H1 (cell line): Measurements from ENCODE around the gene BBC3. TPM values are rescaled to one million over a fixed set of nuclear protein-coding genes. Genes with fewer than 3 reads are reported as not detected.
A peak's percentile ranks its signal among the peaks of the same experiment; 100 is the strongest.

Experiments used
- BRCA1 ChIP-seq: IDR thresholded peaks from 2 replicates; pipeline ENCODE4 v1.6.1; 2012; ENCODE audit warnings: low read depth, low read length, improper control_type of control experiment
- CEBPB ChIP-seq: IDR thresholded peaks from 2 replicates; pipeline ENCODE4 v1.6.1; 2012; ENCODE audit warnings: low read depth, low read length
- CHD1 ChIP-seq: IDR thresholded peaks from 2 replicates; pipeline ENCODE4 v1.6.1; 2012; ENCODE audit warnings: low read depth, low read length, improper control_type of control experiment
- CHD2 ChIP-seq: IDR thresholded peaks from 2 replicates; pipeline ENCODE4 v1.6.1; 2012; ENCODE audit warnings: low read length, improper control_type of control experiment
- EZH2 ChIP-seq: fragments of 200-600 bp; sonication (generic); IDR thresholded peaks from 2 replicates; pipeline ENCODE4 v1.7.1; 2012; ENCODE audit warnings: low read depth, mild to moderate bottlenecking, moderate library complexity, low read length, inconsistent platforms; ENCODE audit not compliant: severe bottlenecking
- GABPA ChIP-seq: IDR thresholded peaks from 2 replicates; pipeline ENCODE4 v1.6.1; 2011; ENCODE audit warnings: mild to moderate bottlenecking, low read length, moderate library complexity, borderline replicate concordance; ENCODE audit not compliant: insufficient read depth
- JUND ChIP-seq: IDR thresholded peaks from 2 replicates; pipeline ENCODE4 v1.6.1; 2011; ENCODE audit warnings: mild to moderate bottlenecking, improper control_type of control experiment, low read length
- KDM1A ChIP-seq: fragments of 200-600, 300-600 bp; sonication (generic); IDR thresholded peaks from 2 replicates; pipeline ENCODE4 v1.7.1; 2016; ENCODE audit warnings: mild to moderate bottlenecking, low read length, borderline replicate concordance
- KDM4A ChIP-seq: IDR thresholded peaks from one replicate; pipeline ENCODE4 v1.7.1; 2012; ENCODE audit warnings: low read depth, mild to moderate bottlenecking, moderate library complexity, low read length, inconsistent platforms; ENCODE audit not compliant: severe bottlenecking
- KDM5A ChIP-seq: fragments of 200-600 bp; IDR thresholded peaks from 2 replicates; pipeline ENCODE4 v1.7.1; 2012; ENCODE audit warnings: mild to moderate bottlenecking, low read length, inconsistent platforms, mixed read lengths
- MAX ChIP-seq: IDR thresholded peaks from 2 replicates; pipeline ENCODE4 v1.6.1; 2012; ENCODE audit warnings: inconsistent platforms
- NANOG ChIP-seq: IDR thresholded peaks from 2 replicates; pipeline ENCODE4 v1.6.1; 2011; ENCODE audit warnings: low read length, low read depth, mild to moderate bottlenecking, inconsistent platforms; ENCODE audit not compliant: insufficient read depth, poor library complexity, severe bottlenecking
- POU5F1 ChIP-seq: IDR thresholded peaks from 2 replicates; pipeline ENCODE4 v1.6.1; 2011; ENCODE audit warnings: low read depth, mild to moderate bottlenecking, low read length, moderate library complexity
- RFX5 ChIP-seq: IDR thresholded peaks from 2 replicates; pipeline ENCODE4 v1.6.1; 2011; ENCODE audit warnings: low read depth, low read length, improper control_type of control experiment, borderline replicate concordance
- RNF2 ChIP-seq: fragments of 200-900, 300-1000 bp; sonication (generic); IDR thresholded peaks from 2 replicates; pipeline ENCODE4 v1.7.1; 2016; ENCODE audit warnings: borderline replicate concordance, low read depth, mild to moderate bottlenecking, antibody characterized with exemption, low read length; ENCODE audit not compliant: poor library complexity, severe bottlenecking; ENCODE audit errors: missing control alignments
- RXRA ChIP-seq: IDR thresholded peaks from 2 replicates; pipeline ENCODE4 v1.6.1; 2011; ENCODE audit warnings: low read depth, mild to moderate bottlenecking, low read length, moderate library complexity; ENCODE audit not compliant: insufficient read depth
- SP2 ChIP-seq: IDR thresholded peaks from 2 replicates; pipeline ENCODE4 v1.6.1; 2012; ENCODE audit warnings: mild to moderate bottlenecking, low read length, inconsistent platforms
- SUZ12 ChIP-seq: fragments of 200-600 bp; sonication (generic); IDR thresholded peaks from 2 replicates; pipeline ENCODE4 v1.6.1; 2012; ENCODE audit warnings: mild to moderate bottlenecking, inconsistent platforms, low read length, moderate library complexity, mixed read lengths
- TBP ChIP-seq: IDR thresholded peaks from 2 replicates; pipeline ENCODE4 v1.6.1; 2011; ENCODE audit warnings: low read depth, low read length, improper control_type of control experiment
- polyA plus RNA-seq, 7 experiments: library from polyadenylated mRNA; depleted of rRNA in 3 of 7; stranded (reverse) in 5 of 7; unstranded in 2 of 7; fragments of >200 nt in 5 of 7; fragments of 200-250 nt in 2 of 7; gene quantifications; 1 replicate in 5 of 7; 2 replicates in 1 of 7; 4 replicates in 1 of 7; pipeline versions ENCODE4 v1.2.1 to v1.2.3, GENCODE V29; 2011 to 2013; ENCODE audit warnings: missing spikeins in 2 of 7, mixed read lengths in 2 of 7
- total RNA-seq: library from RNA; stranded (reverse); fragmentation: NEBNext Ultra II Directional; extraction: Animal tissue kit (Norgen Biotek cat#: 25700); gene quantifications from 2 replicates; pipeline ENCODE4 v1.2.1, GENCODE V29; 2021
- TF ChIP-seq, protein P1 (sequence below): IDR thresholded peaks from 2 replicates; pipeline ENCODE4 v1.6.1; 2012; ENCODE audit warnings: low read length, inconsistent platforms

BBC3 gene
- total and polyA plus RNA-seq, 2 of the 8 experiments (the other 6 are each of a cell fraction or from before 2014, with no cell fraction given): 13.2 to 21.6 TPM

GRCh38 chr19:47243776-47244547, 13.0 kb upstream of the BBC3 start (continued):
- TF ChIP-seq, protein P1, sequence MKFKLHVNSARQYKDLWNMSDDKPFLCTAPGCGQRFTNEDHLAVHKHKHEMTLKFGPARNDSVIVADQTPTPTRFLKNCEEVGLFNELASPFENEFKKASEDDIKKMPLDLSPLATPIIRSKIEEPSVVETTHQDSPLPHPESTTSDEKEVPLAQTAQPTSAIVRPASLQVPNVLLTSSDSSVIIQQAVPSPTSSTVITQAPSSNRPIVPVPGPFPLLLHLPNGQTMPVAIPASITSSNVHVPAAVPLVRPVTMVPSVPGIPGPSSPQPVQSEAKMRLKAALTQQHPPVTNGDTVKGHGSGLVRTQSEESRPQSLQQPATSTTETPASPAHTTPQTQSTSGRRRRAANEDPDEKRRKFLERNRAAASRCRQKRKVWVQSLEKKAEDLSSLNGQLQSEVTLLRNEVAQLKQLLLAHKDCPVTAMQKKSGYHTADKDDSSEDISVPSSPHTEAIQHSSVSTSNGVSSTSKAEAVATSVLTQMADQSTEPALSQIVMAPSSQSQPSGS: peak; percentile 94
- no peak for TF ChIP-seq RXRA
- TF ChIP-seq MAX: peak; percentile 77
- TF ChIP-seq KDM1A: peak; percentile 99
- TF ChIP-seq CEBPB: peak; percentile 97
- no peak for TF ChIP-seq CHD2
- TF ChIP-seq GABPA: 0 out of 2 replicates have a peak, but pooled peaks have one; percentile 55
- TF ChIP-seq SUZ12: no peak
- TF ChIP-seq RNF2: no peak
- peak; percentile 93 for TF ChIP-seq JUND
- peak; percentile 52; the same call in 1 of the 2 replicates for TF ChIP-seq TBP
- no peak for TF ChIP-seq BRCA1
- TF ChIP-seq KDM5A: no peak
- TF ChIP-seq RFX5: no peak
- TF ChIP-seq KDM4A: peak; percentile 9
- TF ChIP-seq POU5F1: no peak
- no peak for TF ChIP-seq CHD1
- TF ChIP-seq SP2: no peak
- TF ChIP-seq EZH2: no peak
- TF ChIP-seq NANOG: no peak
